HTR-8/SVneo (cell line): ENCODE results near the gene CD200.
"Not testable (repeated sequence)": the region's sequence is repeated elsewhere in the genome, so short reads cannot be mapped to it uniquely, and the experiment has no call there.

Source experiments
- DNase-seq: peaks from one replicate; pipeline ENCODE4 v3.0.0; 2011; ENCODE audit warnings: low spot score, mixed read lengths; ENCODE audit not compliant: insufficient read length
- FAIRE-seq: peaks from 2 replicates; lab custom pipeline; 2011; peaks lifted over from hg19 to GRCh38; lab: Jason Lieb, UNC

Gene CD200

GRCh38 chr3:112381673-112382542, 49.0 kb downstream of the CD200 start:
- FAIRE-seq (no peak), DNase-seq (no peak)

DNA sequence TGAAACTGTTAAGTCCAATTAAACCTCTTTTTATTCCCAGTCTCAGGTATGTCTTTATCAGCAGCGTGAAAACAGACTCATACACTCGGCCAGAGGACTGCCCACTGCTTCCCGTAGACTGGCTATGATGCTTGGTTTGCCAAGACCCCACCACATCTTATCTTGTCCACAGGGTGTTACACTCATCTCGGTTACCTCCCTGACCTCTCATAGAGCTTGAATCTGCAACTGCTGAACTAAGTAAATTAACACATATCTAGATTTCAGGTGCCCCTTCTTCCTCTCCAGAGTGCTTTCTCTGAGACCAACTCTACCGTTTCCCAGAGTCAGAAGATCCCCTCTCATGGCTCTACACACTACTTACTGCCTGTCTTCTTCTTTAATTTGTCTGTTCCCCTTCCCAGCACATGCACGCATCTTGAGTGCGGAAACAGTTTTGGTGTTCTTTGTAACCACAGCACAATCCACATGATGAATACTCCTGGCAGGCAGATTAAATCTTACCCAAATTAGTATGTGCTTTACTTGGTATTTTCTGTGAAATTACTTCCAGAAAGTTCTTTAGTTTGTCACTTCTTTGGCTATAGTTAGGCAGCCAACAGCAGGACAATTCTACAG, 49.7 kb downstream of the CD200 start:
- no peak for DNase-seq
- FAIRE-seq, result no peak

DNA sequence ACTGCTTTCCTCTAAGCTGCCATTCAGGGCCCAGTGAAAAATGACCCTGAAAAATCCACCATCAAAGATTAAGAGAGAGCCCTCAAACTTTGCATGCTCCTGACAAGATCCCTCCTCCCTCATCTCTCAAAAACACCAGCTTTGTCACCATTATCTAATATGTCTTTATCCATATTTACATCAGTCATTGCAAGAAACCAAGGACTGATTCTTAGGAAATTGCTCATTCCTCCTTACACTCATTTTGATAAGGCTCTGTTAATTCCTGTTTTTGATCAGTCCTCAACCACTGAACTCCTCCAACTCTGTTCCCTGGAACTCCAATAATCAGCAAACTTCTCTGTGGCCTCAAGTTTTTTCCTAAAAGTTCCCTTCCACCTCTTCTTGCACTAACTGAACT, 51.8 kb downstream of the CD200 start:
- DNase-seq (no peak), FAIRE-seq (no peak)

DNA sequence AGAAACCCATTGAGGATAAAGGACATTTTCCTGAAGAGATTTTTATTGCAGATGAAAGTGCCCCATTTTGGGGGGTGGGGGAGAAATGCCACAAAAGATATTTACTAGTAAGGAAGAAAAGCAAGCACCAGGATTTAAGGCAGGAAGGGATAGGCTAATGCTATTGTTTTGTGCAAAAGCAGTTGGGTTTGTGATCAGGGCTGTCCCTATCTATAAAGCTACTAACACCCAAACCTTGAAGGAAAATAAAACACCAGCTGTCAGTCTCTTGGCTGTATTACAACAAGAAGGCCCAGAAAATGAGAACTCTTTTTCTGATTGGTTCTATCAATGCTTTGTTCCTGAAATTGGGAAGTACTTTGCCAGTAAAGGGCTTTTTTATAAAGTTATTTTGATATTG, 56.0 kb downstream of the CD200 start:
- FAIRE-seq (no peak), DNase-seq (no peak)

- FAIRE-seq, result no peak
- no peak for DNase-seq
These were observed 57.0 kb downstream of the CD200 start for GRCh38 chr3:112389961-112390360.

- FAIRE-seq (peak; percentile 93), DNase-seq (peak; percentile 53)
These were observed 58.1 kb downstream of the CD200 start for GRCh38 chr3:112390783-112391641.

- DNase-seq (no peak), FAIRE-seq (no peak)
These were observed 58.7 kb downstream of the CD200 start for GRCh38 chr3:112391648-112392047.

- no peak for DNase-seq
- no peak for FAIRE-seq
These were observed 59.7 kb downstream of the CD200 start for GRCh38 chr3:112392393-112393359.

DNA sequence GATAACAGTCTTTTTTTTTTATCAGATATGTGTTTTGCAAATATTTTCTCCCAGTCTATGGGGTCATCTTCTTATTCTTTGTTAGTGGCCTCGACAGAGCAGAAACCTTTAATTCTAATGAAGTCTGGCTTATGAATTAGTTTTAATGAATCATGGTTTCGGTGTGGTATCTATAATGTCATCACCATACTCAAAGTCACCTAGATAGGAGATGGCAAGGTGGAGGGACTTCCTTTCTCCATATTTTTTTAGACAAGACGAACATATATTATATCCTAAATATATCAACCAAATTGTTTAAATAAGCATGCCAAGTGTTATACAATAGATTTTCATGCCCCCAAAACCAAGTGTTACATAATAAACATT, 60.4 kb downstream of the CD200 start:
- DNase-seq (no peak), FAIRE-seq (no peak)

DNA sequence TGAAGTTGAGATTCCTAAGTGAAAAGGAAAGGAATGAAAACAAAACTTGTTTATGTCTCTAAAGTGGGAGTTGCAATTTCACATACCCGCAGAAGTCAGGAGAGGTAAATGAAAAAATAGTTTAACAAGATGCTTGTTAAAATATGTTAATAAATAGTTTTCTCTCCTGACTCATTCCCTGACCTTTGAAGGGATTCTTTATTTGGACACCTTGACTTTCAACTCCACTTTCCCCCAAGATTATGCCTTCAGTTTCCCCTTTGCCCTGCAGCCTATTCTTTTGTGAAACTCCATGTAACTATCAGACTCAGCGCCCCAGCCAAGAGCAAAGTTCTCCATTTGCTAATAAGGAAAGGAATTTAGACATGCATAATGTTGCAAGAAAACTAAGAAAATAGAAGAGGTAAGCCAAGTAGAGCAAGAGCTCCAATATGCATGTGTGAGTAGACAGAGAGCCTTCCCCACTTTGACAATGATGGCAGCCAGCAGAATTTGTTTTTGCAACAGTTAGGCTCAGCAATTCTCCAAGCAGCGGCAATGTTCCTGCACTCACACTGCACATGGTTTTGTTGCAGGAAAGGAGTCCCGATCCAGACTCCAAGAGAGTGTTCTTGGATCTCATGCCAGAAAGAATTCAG, 61.2 kb downstream of the CD200 start:
- FAIRE-seq, result no peak

GRCh38 chr3:112395181-112395895, 62.4 kb downstream of the CD200 start:
- FAIRE-seq (no peak), DNase-seq (no peak)

More for the DNA sequence above, 61.2 kb downstream of the CD200 start:
- no peak for DNase-seq

DNA sequence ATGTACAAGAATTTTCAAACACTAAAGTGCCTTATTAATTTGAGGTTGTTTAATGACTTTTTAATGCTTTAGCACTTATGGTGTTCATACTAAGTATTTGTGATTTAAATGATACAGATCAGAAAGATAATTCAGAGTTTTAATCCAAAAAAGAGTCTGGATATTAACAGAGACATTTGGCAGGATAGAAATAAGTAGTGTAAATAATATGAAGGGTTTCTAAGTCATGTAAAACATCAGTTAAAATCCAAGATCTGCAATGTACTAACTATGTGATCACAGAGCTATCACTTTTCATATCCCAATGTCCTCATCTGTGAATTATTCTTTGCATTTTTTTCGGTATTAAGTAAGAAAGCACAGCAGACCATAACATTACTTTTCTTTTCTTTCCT, 62.9 kb downstream of the CD200 start:
- no peak for DNase-seq
- no peak for FAIRE-seq

GRCh38 chr3:112397556-112397955, 64.6 kb downstream of the CD200 start:
- DNase-seq (no peak), FAIRE-seq (no peak)

- DNase-seq (no peak), FAIRE-seq (no peak)
These were observed 66.1 kb downstream of the CD200 start for GRCh38 chr3:112399064-112399463.

DNA sequence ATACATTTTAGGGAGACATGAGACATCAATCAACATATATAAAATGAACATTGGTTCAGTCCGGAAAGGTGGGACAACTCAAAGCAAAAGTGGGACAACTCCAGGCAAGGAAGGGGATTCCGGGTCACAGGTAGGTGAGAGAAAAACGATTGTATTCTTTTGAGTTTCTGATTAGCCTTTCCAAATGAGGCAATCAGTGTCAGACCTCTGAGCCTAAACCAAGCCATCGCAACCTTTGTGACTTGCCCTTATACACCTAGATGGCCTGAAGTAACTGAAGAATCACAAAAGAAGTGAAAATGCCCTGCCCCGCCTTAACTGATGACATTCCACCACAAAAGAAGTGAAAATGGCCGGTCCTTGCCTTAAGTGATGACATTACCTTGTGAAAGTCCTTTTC, 66.6 kb downstream of the CD200 start:
- DNase-seq, FAIRE-seq: not testable (repeated sequence)

- FAIRE-seq, DNase-seq: not testable (repeated sequence)
These were observed 67.4 kb downstream of the CD200 start for GRCh38 chr3:112400317-112400716.

DNA sequence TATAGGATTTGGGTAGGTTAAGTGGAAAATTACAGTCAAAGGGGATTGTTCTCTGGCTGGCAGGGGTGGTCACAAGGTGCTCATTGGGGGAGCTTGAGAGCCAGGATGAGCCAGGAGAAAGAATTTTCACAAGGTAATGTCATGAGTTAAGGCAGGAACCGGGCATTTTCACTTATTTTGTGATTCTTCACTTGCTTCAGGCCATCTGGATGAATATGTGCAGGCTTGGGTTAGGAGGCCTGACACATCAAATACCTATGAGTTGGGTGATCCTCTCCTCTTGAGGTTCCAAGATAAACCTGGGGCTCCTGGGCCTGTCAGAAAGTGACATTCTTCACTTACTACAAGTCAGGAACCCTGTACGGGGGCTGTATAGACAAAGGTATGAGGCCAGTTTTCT, 68.7 kb downstream of the CD200 start:
- DNase-seq, result no peak
- no peak for FAIRE-seq

GRCh38 chr3:112403103-112403502, 70.1 kb downstream of the CD200 start:
- FAIRE-seq (no peak), DNase-seq (no peak)
